Neural progenitor cell (in vitro differentiated cells): ENCODE measurements around the gene COX10. TPM values are rescaled to one million over a fixed set of nuclear protein-coding genes. Genes with fewer than 3 reads are reported as not detected.

Experiments used
- DNase-seq: peaks from one replicate; pipeline ENCODE4 v3.0.0-alpha.2; 2016; ENCODE audit warnings: low spot score
- H2AFZ ChIP-seq: fragments of 200-600 bp; sonication (generic); replicated peaks from 2 replicates; pipeline ENCODE4 v1.6.1; 2016; ENCODE audit warnings: antibody characterized with exemption
- H3F3A ChIP-seq: fragments of 200-600 bp; sonication (generic); 2 replicates; pipeline ENCODE4 v1.6.1; 2016; ENCODE audit warnings: antibody characterized with exemption, low read depth
- H3K27ac ChIP-seq: fragments of 200-600 bp; sonication (generic); 2 replicates; pipeline ENCODE4 v1.5.1; 2016; ENCODE audit warnings: mild to moderate bottlenecking
- H3K27me3 ChIP-seq: fragments of 200-600 bp; sonication (generic); 2 replicates; pipeline ENCODE4 v1.6.1; 2016; ENCODE audit warnings: mild to moderate bottlenecking, moderate library complexity
- H3K36me3 ChIP-seq: fragments of 200-600 bp; sonication (generic); 2 replicates; pipeline ENCODE4 v1.5.1; 2016
- H3K4me1 ChIP-seq: fragments of 200-600 bp; sonication (generic); 2 replicates; pipeline ENCODE4 v1.6.1; 2016; ENCODE audit warnings: mixed run types
- H3K4me2 ChIP-seq: fragments of 200-600 bp; sonication (generic); 2 replicates; pipeline ENCODE4 v1.6.1; 2016
- H3K4me3 ChIP-seq: fragments of 200-600 bp; sonication (generic); 2 replicates; pipeline ENCODE4 v1.5.1; 2016
- H3K79me2 ChIP-seq: fragments of 200-600 bp; sonication (generic); 2 replicates; pipeline ENCODE4 v1.6.1; 2016; ENCODE audit warnings: low read depth
- H3K9ac ChIP-seq: fragments of 200-600 bp; sonication (generic); 2 replicates; pipeline ENCODE4 v1.6.1; 2016
- H3K9me3 ChIP-seq: fragments of 200-600 bp; sonication (generic); 2 replicates; pipeline ENCODE4 v1.5.1; 2016; ENCODE audit warnings: low read depth
- H4K20me1 ChIP-seq: fragments of 200-600 bp; sonication (generic); 2 replicates; pipeline ENCODE4 v1.6.1; 2016; ENCODE audit warnings: low read depth
- H3K27ac Mint-ChIP-seq: 3 replicates; pipeline ENCODE4 v1.8.0; 2021; ENCODE audit warnings: mixed read lengths
- H3K27me3 Mint-ChIP-seq: 2 replicates; pipeline ENCODE4 v1.8.0; 2022; ENCODE audit warnings: low read depth, mild to moderate bottlenecking, inconsistent platforms, moderate library complexity, mixed read lengths; ENCODE audit not compliant: insufficient read depth
- H3K36me3 Mint-ChIP-seq: 3 replicates; pipeline ENCODE4 v1.8.0; 2021; ENCODE audit warnings: mixed read lengths
- H3K4me1 Mint-ChIP-seq: 3 replicates; pipeline ENCODE4 v1.8.0; 2021; ENCODE audit warnings: mixed read lengths
- H3K4me3 Mint-ChIP-seq: 3 replicates; pipeline ENCODE4 v1.8.0; 2021; ENCODE audit warnings: mild to moderate bottlenecking, moderate library complexity, mixed read lengths
- H3K9me3 Mint-ChIP-seq: 3 replicates; pipeline ENCODE4 v1.8.0; 2020; ENCODE audit warnings: mixed read lengths
- EZH2 ChIP-seq: fragments of 200-600 bp; sonication (generic); IDR thresholded peaks from 2 replicates; pipeline ENCODE4 v1.6.1; 2017; ENCODE audit warnings: antibody characterized with exemption, mild to moderate bottlenecking, moderate library complexity
- EZH2phosphoT487 ChIP-seq: fragments of 200-600 bp; sonication (generic); IDR thresholded peaks from 2 replicates; pipeline ENCODE4 v1.6.1; 2017; ENCODE audit warnings: antibody characterized with exemption
- total RNA-seq: library from RNA; depleted of rRNA; stranded (reverse); fragments of >200 nt; gene quantifications from 2 replicates; pipeline ENCODE4 v1.2.3, GENCODE V29; 2015; ENCODE audit warnings: low replicate concordance
- TF ChIP-seq, protein P1 (sequence below): fragments of 200-600 bp; sonication (generic); IDR thresholded peaks from 2 replicates; pipeline ENCODE4 v1.5.1; 2017; ENCODE audit warnings: antibody characterized with exemption, mild to moderate bottlenecking

Gene COX10
- total RNA-seq, 1 donor from 2014 or later: 18.0 TPM

GRCh38 chr17:14143688-14144087 is 74.4 kb downstream of the COX10 start:
- DNase-seq: no peak
- peaks cover 7% of the 10 kb centered on the region for H4K20me1 ChIP-seq
- Mint-ChIP-seq H3K27me3 (no peaks in the 10 kb centered on the region), H3K27ac (no peak overlapping the region), H3K36me3 (peaks cover 2% of the 10 kb centered on the region), H3K4me1 (peaks cover 8% of the 10 kb centered on the region), H3K4me3 (no peak overlapping the region), H3K9me3 (peaks cover 5% of the 10 kb centered on the region)
- peak overlapping the region; percentile 5 for H3K4me2 ChIP-seq
- no peaks in the 10 kb centered on the region for H3K9me3 ChIP-seq
- H3K27ac ChIP-seq: no peak overlapping the region
- H3K79me2 ChIP-seq: no peaks in the 10 kb centered on the region
- H3K4me1 ChIP-seq: peaks cover 19% of the 10 kb centered on the region
- no peaks in the 10 kb centered on the region for H3K27me3 ChIP-seq
- H2AFZ ChIP-seq: no peak overlapping the region
- H3K9ac ChIP-seq: no peak overlapping the region
- H3F3A ChIP-seq: no peaks in the 10 kb centered on the region
- no peak overlapping the region for H3K4me3 ChIP-seq
- no peaks in the 10 kb centered on the region for H3K36me3 ChIP-seq
- TF ChIP-seq EZH2 (no peak), EZH2phosphoT487 (no peak)
- TF ChIP-seq, protein P1, sequence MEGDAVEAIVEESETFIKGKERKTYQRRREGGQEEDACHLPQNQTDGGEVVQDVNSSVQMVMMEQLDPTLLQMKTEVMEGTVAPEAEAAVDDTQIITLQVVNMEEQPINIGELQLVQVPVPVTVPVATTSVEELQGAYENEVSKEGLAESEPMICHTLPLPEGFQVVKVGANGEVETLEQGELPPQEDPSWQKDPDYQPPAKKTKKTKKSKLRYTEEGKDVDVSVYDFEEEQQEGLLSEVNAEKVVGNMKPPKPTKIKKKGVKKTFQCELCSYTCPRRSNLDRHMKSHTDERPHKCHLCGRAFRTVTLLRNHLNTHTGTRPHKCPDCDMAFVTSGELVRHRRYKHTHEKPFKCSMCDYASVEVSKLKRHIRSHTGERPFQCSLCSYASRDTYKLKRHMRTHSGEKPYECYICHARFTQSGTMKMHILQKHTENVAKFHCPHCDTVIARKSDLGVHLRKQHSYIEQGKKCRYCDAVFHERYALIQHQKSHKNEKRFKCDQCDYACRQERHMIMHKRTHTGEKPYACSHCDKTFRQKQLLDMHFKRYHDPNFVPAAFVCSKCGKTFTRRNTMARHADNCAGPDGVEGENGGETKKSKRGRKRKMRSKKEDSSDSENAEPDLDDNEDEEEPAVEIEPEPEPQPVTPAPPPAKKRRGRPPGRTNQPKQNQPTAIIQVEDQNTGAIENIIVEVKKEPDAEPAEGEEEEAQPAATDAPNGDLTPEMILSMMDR: no peak

DNA sequence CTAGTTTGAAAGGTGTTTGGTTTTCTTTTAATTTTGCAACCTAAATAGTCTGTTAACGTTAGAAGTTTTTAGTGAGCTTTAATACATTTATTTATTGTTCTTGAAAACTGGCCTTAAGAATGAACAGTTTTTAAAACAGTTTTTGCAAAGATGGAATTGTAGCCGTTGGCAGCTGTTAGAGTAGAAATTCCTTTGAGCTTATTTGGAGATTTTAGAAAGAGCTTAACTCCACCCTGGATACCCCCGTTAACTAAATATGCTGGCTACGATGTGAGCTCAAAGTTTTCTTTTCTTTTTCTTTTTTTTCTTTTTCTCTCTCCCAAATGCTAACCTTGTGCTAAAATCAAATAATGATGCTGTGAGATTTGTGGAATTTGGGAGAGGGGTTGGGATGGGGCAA is 75.2 kb downstream of the COX10 start:
- H3K9me3 Mint-ChIP-seq: peaks cover 5% of the 10 kb centered on the region
- peaks cover 8% of the 10 kb centered on the region for H3K4me1 Mint-ChIP-seq
- H2AFZ ChIP-seq: no peak overlapping the region
- H3K36me3 ChIP-seq: no peaks in the 10 kb centered on the region
- H3K27me3 Mint-ChIP-seq: no peaks in the 10 kb centered on the region
- no peak overlapping the region for H3K27ac Mint-ChIP-seq
- peaks cover 5% of the 10 kb centered on the region for H4K20me1 ChIP-seq
- no peaks in the 10 kb centered on the region for H3K9me3 ChIP-seq
- no peak overlapping the region for H3K9ac ChIP-seq
- peak overlapping the region; percentile 24 for H3K4me2 ChIP-seq
- H3K27me3 ChIP-seq: no peaks in the 10 kb centered on the region
- H3K36me3 Mint-ChIP-seq: peaks cover 2% of the 10 kb centered on the region
- H3K4me3 ChIP-seq: no peak overlapping the region
- TF ChIP-seq EZH2 (no peak), EZH2phosphoT487 (no peak)
- TF ChIP-seq, protein P1: no peak
- H3K4me3 Mint-ChIP-seq: no peak overlapping the region
- DNase-seq: no peak
- peak overlapping the region; percentile 4 for H3K27ac ChIP-seq
- no peaks in the 10 kb centered on the region for H3F3A ChIP-seq
- no peaks in the 10 kb centered on the region for H3K79me2 ChIP-seq
- H3K4me1 ChIP-seq: peaks cover 19% of the 10 kb centered on the region

DNA sequence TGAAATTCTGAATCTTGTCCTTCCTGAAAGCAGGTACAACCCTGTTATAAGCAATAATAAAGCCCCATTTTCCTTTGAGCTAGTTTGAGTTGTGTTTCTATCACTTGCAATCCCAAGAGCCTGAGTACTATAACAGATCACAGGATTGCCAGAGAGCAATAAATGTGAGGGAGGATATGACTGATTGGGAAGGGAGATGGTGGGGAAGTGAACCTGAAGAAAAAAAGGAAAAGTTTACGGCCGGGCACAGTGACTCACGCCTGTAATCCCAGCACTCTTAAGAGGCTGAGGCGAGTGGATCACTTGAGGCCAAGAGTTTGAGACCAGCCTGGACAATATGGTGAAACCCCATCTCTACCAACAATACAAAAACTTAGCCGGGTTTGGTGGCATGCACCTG is 80.4 kb downstream of the COX10 start:
- H3K27ac Mint-ChIP-seq: no peak overlapping the region
- no peak overlapping the region for H2AFZ ChIP-seq
- no peaks in the 10 kb centered on the region for H3K27me3 Mint-ChIP-seq
- H3K36me3 ChIP-seq: no peaks in the 10 kb centered on the region
- H3K9me3 Mint-ChIP-seq: peaks cover 5% of the 10 kb centered on the region
- no peaks in the 10 kb centered on the region for H4K20me1 ChIP-seq
- no peak for DNase-seq
- peaks cover 2% of the 10 kb centered on the region for H3K4me1 ChIP-seq
- no peak overlapping the region for H3K4me3 Mint-ChIP-seq
- no peaks in the 10 kb centered on the region for H3K79me2 ChIP-seq
- TF ChIP-seq EZH2 (no peak), EZH2phosphoT487 (no peak)
- TF ChIP-seq, protein P1: no peak
- no peaks in the 10 kb centered on the region for H3K4me1 Mint-ChIP-seq
- no peaks in the 10 kb centered on the region for H3K27me3 ChIP-seq
- peaks cover 2% of the 10 kb centered on the region for H3K36me3 Mint-ChIP-seq
- H3F3A ChIP-seq: no peaks in the 10 kb centered on the region
- H3K27ac ChIP-seq: no peak overlapping the region
- no peaks in the 10 kb centered on the region for H3K9me3 ChIP-seq
- no peak overlapping the region for H3K4me3 ChIP-seq
- no peak overlapping the region for H3K4me2 ChIP-seq
- no peak overlapping the region for H3K9ac ChIP-seq
